ENCODE data around the gene CFAP97D2.

The CFAP97D2 gene

GRCh38 chr13:114162533-114162922 is 16.5 kb upstream of the CFAP97D2 start:
- TF ChIP-seq EGR1 (IDR thresholded peaks at IDR 0.05) (no peak), YY1 (IDR thresholded peaks at IDR 0.05; ENCODE audit: low read depth) (no peak), ZBTB7A (IDR thresholded peaks at IDR 0.05; ENCODE audit: low read depth) (no peak), TCF12 (IDR thresholded peaks at IDR 0.05; ENCODE audit: low read depth) (no peak), TEAD4 (IDR thresholded peaks at IDR 0.05) (no peak), USF1 (IDR thresholded peaks at IDR 0.05) (no peak), CEBPB (IDR thresholded peaks at IDR 0.05) (no peak), EP300 (IDR thresholded peaks at IDR 0.05; ENCODE audit: borderline replicate concordance) (no peak), TAF1 (IDR thresholded peaks at IDR 0.05; ENCODE audit: low read depth) (no peak), FOXM1 (IDR thresholded peaks at IDR 0.05; ENCODE audit: borderline replicate concordance, low read depth) (no peak), RAD21 (IDR thresholded peaks at IDR 0.05; ENCODE audit: low read depth) (no peak), MAX (IDR thresholded peaks at IDR 0.05) (no peak), NFIC (IDR thresholded peaks at IDR 0.05) (no peak), CREB1 (IDR thresholded peaks at IDR 0.05; ENCODE audit: low read depth) (no peak)
- TF ChIP-seq, protein P1, sequence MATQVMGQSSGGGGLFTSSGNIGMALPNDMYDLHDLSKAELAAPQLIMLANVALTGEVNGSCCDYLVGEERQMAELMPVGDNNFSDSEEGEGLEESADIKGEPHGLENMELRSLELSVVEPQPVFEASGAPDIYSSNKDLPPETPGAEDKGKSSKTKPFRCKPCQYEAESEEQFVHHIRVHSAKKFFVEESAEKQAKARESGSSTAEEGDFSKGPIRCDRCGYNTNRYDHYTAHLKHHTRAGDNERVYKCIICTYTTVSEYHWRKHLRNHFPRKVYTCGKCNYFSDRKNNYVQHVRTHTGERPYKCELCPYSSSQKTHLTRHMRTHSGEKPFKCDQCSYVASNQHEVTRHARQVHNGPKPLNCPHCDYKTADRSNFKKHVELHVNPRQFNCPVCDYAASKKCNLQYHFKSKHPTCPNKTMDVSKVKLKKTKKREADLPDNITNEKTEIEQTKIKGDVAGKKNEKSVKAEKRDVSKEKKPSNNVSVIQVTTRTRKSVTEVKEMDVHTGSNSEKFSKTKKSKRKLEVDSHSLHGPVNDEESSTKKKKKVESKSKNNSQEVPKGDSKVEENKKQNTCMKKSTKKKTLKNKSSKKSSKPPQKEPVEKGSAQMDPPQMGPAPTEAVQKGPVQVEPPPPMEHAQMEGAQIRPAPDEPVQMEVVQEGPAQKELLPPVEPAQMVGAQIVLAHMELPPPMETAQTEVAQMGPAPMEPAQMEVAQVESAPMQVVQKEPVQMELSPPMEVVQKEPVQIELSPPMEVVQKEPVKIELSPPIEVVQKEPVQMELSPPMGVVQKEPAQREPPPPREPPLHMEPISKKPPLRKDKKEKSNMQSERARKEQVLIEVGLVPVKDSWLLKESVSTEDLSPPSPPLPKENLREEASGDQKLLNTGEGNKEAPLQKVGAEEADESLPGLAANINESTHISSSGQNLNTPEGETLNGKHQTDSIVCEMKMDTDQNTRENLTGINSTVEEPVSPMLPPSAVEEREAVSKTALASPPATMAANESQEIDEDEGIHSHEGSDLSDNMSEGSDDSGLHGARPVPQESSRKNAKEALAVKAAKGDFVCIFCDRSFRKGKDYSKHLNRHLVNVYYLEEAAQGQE (IDR thresholded peaks at IDR 0.05; ENCODE audit: low read depth), result no peak

GRCh38 chr13:114164053-114164452 is 15.0 kb upstream of the CFAP97D2 start:
- no peak for TF ChIP-seq TAF1 (IDR thresholded peaks at IDR 0.05; ENCODE audit: low read depth)
- TF ChIP-seq ZBTB7A (IDR thresholded peaks at IDR 0.05; ENCODE audit: low read depth), result no peak
- TF ChIP-seq NFIC (IDR thresholded peaks at IDR 0.05), result no peak
- no peak for TF ChIP-seq FOXM1 (IDR thresholded peaks at IDR 0.05; ENCODE audit: borderline replicate concordance, low read depth)
- no peak for TF ChIP-seq TCF12 (IDR thresholded peaks at IDR 0.05; ENCODE audit: low read depth)
- TF ChIP-seq TEAD4 (IDR thresholded peaks at IDR 0.05), result no peak
- no peak for TF ChIP-seq CEBPB (IDR thresholded peaks at IDR 0.05)
- no peak for TF ChIP-seq YY1 (IDR thresholded peaks at IDR 0.05; ENCODE audit: low read depth)
- no peak for TF ChIP-seq RAD21 (IDR thresholded peaks at IDR 0.05; ENCODE audit: low read depth)
- TF ChIP-seq CREB1 (IDR thresholded peaks at IDR 0.05; ENCODE audit: low read depth), result no peak
- TF ChIP-seq EGR1 (IDR thresholded peaks at IDR 0.05), result no peak
- TF ChIP-seq, protein P1 (IDR thresholded peaks at IDR 0.05; ENCODE audit: low read depth), result no peak
- TF ChIP-seq MAX (IDR thresholded peaks at IDR 0.05), result no peak
- no peak for TF ChIP-seq EP300 (IDR thresholded peaks at IDR 0.05; ENCODE audit: borderline replicate concordance)
- no peak for TF ChIP-seq USF1 (IDR thresholded peaks at IDR 0.05)

- no peak for TF ChIP-seq MAX (IDR thresholded peaks at IDR 0.05)
- no peak for TF ChIP-seq CEBPB (IDR thresholded peaks at IDR 0.05)
- TF ChIP-seq YY1 (IDR thresholded peaks at IDR 0.05; ENCODE audit: low read depth), result no peak
- no peak for TF ChIP-seq TCF12 (IDR thresholded peaks at IDR 0.05; ENCODE audit: low read depth)
- TF ChIP-seq ZBTB7A (IDR thresholded peaks at IDR 0.05; ENCODE audit: low read depth), result no peak
- TF ChIP-seq TAF1 (IDR thresholded peaks at IDR 0.05; ENCODE audit: low read depth), result no peak
- no peak for TF ChIP-seq USF1 (IDR thresholded peaks at IDR 0.05)
- no peak for TF ChIP-seq CREB1 (IDR thresholded peaks at IDR 0.05; ENCODE audit: low read depth)
- TF ChIP-seq EGR1 (IDR thresholded peaks at IDR 0.05), result no peak
- no peak for TF ChIP-seq NFIC (IDR thresholded peaks at IDR 0.05)
- TF ChIP-seq EP300 (IDR thresholded peaks at IDR 0.05; ENCODE audit: borderline replicate concordance), result no peak
- TF ChIP-seq TEAD4 (IDR thresholded peaks at IDR 0.05), result no peak
- TF ChIP-seq, protein P1 (IDR thresholded peaks at IDR 0.05; ENCODE audit: low read depth), result no peak
- no peak for TF ChIP-seq FOXM1 (IDR thresholded peaks at IDR 0.05; ENCODE audit: borderline replicate concordance, low read depth)
- TF ChIP-seq RAD21 (IDR thresholded peaks at IDR 0.05; ENCODE audit: low read depth), result no peak
These were observed 14.2 kb upstream of the CFAP97D2 start for GRCh38 chr13:114164681-114165429.

All from Ishikawa (cell line).